HG03108 (cell line): ENCODE results near the gene IMMP2L.

Experiments used
- ATAC-seq: cut with Tn5 transposase; IDR thresholded peaks from one replicate; pipeline ENCODE4 v1.9.1; 2021; ENCODE audit warnings: moderate library complexity; ENCODE audit not compliant: unreplicated experiment

IMMP2L gene

DNA sequence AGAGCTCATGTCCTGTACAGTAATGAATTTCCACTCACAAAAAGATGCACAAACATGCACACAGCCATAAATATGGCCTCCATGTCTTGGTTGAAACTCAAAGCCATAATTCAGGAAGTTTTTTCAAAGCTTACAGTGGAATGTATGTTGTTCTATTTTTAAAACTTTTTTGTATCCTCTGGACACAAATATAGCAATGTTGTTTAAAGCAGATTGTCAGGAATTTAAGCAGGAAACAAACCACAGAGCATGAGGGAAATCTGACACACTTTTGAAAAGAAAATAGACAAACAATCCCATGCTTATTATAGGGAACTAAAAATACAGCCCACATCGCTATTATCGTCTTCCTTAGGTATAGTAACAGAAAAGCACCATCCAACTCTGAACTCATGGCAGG lies 449.9 kb downstream of the IMMP2L start:
- ATAC-seq: no peak

DNA sequence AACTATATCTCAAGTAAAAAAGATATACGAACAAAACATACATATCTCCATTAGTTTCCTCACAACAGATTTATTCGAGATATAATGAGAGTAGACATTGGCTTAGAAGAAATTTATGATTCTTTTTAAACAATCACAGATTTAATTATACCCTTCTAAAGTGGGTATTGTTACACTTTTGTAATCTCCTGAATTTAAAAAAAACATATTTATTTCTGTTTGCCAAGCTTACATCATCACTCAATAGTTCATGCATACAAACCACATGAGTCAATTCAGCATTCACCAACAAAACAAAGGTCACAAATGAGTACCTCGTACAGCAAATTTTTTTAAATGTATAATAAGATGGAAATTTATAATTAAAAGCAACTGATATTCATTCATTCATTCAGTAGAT lies 453.8 kb downstream of the IMMP2L start:
- ATAC-seq: no peak

DNA sequence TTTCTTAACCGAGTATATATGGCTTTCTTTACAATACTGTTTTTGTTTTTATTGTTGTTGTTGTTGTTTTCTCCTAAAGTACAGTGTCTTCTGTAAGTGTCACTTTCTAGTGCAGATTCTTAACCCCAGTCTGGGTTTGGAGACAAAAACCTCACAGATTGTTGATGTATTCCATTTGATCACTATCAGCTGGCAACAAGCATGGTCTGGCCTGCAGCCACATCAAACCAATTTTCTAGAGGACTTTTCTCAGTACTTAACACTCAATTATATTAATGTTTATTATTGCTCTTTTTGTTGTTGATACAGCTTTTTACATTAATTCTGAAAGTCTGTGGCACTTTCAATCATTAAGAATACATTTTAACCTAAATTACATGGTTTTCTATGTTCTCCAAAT lies 454.3 kb downstream of the IMMP2L start:
- ATAC-seq: no peak

DNA sequence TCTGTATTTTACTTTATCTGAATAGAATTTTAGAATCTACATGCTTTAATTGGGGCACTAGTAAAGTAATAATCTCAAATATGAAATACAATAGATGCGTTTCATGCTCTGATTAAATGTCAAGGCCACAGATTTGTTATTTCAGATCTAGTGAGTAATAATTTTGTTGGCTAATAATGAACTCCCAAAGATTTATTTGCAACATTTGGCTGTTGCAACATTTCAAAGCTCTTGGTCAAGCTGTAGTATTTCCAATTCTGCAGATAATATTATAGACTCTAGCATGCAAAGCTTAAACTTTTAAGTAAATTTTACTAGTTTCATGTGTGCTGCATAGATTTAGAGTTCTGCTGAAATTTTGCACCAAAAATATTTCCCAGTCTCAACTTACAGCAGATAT lies 454.7 kb downstream of the IMMP2L start:
- ATAC-seq: no peak

DNA sequence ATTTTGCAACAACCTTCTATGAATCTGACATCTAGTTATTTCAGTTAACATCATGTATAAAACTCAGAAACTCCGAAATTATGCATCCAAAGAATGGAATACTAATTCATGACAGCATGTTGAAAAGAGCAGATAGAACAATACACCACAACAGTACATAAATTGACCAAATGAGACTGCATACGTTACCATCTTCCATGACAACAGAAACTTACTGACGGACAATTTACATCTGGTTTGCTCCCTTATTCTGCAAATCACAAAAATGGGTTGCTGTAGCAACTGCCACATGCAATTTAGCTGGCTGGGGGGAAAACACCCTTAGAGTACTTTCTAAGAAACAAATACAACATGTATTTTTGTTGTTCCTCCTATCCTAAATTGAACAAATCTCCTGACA lies 457.0 kb downstream of the IMMP2L start:
- ATAC-seq: no peak

DNA sequence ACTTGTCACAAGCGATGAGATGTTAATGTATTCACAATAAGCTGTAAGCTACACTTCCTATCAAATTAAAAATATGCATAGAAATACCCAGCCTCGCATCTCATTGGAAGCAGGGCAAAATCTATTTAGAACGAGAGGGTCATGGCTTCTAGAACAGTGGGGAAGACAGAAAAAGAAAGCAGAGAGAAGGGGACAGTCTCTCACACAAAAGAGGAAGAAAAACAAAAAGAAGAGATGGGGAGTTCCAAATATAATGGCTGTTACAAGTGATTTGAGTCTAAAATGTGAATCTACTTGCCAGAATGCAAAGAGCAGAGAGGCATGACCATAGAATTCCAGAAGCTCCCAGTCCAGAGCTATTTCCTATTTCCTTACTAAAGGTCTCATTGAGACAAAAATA lies 457.6 kb downstream of the IMMP2L start:
- no peak for ATAC-seq

DNA sequence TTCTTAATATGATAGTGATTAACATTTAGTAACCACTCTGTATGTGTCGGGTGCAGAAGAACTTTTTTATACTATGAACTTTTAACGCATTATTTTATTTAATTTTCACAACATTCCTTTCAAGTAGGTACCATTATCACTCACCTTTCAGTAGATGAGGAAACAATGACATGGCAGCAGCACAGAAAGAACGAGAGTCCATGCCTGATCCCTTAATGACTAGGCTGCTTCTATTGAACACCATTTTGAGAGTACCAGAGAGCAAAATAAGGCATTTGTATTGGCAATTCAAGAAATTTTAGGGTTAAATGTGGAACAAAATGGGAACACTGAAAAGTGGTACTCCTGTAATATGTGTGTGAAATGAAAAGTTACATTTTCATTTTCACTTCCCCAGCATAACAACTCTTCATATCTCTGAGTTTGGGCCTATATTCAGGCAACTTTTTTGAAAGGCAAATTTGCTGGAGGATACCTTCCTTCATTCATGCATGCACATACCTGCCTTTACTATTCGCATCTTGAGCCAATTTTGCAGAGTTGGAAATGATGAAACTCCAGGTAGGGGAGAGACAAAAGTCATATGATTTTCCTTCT lies 458.5 kb downstream of the IMMP2L start:
- ATAC-seq: peak; percentile 53

DNA sequence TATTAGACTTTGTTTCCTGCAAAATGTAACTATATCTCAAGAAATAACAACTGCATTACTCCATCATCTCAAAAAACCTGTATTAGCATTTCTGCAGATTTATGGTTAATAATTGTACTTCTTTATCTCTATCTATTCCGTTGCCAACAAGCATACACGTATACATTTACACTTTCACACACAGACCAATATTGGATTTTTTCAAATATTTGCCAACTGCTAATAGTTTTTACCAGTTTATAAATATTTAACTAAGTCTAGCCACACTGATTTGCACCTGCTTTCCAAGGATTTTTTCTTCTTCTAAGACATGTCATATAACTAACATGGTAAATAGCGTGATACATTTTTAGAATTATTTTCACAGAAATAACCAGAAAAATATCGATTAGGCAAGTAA lies 459.2 kb downstream of the IMMP2L start:
- no peak for ATAC-seq

DNA sequence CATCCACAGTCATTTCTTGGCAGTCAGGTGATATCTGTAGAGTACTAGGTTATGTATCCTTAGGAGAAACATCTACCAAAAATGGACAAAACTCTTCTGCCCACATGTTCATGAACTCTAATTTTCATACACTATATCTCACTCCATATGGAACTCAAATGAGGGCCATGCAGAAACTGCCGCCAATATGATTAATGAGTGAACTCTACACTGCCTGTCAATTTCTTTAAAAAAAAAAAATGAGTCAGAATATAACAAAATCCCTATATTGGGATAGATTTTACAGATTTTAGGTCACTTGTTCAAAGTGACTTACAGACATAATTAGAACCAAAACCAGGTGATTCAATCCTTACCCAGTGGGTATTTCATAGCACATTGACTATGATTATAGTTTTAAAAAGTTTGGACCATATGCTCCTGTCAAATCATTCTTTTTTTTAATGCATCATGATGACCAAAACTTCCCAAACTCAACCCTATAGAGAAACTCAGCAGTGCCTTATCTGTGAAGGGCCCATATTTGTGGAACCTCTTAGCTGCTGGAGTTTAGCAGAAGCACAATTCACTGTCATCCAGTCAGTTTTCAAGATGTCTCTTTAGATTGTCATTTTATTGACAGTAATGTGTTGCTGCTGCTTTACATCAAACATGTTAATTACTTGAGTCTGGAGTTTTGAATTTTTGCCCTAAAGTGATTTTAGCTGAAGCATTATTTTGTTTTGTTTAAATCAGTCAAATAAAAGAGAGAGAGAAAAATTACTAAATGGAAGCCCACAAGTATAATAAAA lies 460.2 kb downstream of the IMMP2L start:
- no peak for ATAC-seq

DNA sequence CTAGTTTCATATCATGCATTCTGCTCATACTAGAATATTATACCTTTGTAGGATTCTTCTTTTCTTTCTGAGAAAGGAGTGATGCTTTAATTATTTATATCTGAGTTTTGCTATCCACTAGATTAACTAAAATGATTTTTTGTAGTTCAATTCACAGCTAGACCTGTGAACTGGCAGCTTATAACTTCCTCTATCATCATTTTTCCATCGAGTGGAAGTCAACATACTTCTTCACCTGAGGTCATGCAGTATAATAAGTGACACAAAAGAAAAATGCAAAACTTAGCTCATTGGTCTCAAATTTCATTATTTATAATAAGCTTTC lies 463.4 kb downstream of the IMMP2L start:
- no peak for ATAC-seq

DNA sequence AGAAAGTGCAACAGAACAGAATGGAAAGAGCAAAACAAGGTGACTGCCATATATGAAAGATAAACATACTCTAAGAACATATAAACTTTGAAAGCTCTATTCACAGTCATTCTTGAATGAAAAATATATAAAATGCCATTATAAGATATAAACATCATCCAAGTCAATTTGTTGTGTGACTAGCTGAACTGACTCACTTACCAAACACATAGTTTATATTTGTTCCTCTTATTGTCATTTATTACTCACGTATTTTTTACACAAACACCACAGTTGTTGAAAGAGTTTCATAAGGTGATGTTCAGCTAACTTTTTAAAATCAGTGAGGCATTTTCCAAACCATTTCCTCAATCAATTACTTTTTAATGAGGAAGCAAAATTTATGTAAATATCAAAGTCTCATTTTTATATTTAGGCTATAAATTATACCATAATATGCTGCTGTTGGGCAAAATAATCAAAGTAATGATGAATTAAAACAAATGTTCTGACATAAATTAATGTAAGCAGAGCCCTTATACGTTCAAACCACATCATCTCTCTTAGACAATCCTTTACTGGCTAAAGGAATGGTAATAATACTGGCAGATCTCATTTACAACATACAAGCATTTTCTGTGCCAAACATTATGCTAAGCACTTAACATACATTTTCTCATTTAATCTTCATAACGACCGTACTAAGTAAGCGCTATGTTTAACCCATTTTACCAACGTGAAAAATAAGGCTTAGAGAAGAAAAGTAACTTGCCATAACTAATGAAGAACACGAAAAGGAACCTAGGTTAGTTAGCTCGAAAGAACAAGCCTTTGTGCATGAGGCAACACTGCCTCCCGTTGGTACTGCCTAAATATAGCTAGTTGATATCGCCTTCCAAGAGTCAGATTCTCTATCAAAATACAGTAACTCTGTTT lies 464.0 kb downstream of the IMMP2L start:
- peak; percentile 63 for ATAC-seq

DNA sequence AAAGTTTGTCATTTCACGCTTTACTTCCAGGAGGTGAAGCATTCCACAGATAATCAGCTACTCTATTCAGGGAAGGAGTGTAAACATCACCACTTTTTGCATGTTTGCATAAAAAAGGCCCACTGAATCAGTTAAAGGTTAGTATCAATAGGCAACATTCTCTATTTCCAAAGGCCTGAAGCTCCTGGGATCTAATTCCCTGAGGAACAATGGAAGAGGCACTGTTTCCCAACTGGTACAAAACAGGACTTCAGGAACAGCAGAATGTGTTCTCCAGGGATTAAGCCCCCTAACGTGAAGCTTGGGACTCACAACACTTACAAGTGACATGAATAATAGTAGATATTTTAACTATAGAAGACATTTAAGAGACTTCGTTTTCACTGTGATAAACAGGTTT lies 465.3 kb downstream of the IMMP2L start:
- ATAC-seq: no peak

DNA sequence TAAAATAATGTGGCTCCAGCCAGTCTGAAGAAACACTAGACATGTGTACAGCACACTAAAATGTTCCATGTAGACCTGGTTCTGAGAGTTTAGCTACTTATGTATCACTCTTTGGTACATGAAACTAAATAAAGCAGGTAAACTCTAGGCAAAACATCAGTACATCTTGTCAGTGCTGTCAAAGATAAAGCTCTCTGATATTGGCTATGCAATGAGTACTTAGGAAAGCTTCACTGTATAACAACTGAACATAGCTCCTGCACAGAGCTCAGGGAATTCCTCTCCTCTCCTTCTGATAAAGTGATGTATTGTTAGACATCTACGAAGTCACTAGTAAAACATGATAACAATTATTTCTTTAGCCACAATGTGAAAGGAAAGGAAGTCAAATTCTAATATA lies 467.9 kb downstream of the IMMP2L start:
- no peak for ATAC-seq

DNA sequence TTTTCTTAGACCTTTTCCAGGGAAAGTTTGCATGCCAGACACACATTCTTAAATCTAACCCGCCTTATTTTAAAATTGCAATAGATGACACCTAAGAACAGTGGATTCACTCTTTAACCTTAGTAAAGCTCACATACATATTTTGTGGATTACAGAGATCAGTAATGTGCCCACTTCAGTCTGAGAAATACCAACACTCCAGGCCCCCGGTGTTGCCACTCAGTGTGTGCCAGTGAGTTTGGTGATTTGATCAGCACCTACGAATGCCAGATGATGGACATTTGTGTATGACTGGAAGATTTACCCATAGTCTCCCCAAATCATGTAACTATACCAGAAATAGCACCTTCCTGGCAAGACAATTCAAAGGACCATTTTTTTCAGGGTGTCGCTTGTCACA lies 468.8 kb downstream of the IMMP2L start:
- ATAC-seq: no peak

DNA sequence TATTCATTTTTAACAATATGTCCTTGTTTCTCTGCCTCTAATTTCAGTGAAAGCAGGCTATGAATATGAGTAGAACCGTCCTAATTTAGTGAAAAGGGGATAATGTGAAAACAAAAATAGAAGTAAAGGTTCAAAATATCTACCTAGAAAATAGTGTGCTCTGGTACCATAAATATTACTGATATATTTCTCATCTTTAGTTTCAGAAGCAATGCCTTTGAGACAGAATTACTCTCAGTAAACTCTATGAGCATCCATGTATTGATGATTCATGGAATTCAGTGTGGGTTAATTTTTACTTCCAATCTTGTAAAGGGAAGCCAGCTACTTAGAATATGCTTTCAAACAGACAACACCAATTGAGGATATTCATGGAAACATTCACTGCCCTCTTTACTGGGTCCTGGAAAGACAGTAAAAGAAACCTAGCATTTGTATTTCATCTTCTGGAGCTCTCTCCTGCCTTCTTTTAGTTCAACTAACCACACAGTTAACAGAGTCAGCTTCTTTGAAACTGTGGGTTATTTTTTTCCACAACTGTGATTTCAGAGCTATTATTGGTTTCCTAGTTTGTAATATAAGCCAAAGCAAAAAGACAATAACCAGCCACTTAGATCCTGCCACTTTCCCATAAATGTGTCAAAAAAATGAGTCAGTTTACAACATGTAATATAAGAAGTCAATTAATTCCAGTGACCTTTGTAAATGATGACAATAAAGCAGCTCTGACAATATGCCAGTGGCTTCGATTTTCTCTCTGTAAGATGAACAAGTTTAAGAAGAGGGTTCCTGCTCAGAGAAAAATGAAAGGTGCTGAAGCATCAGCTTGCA lies 469.7 kb downstream of the IMMP2L start:
- peak; percentile 48 for ATAC-seq

DNA sequence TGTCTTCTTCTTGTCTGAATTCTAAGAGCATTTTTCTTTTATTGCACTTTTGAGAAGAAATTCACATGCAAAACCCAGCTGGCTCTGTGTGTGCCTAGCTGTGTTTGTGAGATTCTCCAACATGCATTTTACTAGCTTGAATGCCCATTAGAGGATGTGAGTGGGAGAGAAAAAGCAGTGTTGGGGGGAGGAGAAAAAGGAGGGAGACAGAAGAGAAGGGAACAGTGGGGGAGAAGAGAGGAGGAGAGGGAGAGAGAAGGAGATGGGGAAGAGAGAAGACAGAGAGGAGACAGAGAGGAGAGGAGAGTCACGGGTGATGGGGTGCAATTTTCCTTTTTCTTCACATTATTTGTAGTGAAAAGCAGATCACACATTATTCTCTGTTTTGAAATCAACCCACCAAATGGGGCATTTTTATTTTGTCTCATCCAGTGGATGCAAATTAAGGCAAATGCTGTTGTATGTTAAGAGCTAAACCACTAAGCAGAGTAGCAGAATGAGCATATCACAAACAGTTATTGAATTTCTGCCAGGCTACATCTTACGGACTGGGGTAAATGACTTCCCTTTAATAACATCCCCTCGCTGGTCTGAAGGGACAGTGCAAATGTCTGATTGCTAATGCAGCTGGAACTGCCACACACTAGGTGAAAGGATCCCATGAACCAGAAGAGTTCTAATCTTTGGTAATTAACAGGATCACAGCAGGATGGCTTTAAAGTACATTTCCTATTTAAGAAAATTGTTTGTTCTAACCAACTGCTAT lies 470.5 kb downstream of the IMMP2L start:
- ATAC-seq: no peak

DNA sequence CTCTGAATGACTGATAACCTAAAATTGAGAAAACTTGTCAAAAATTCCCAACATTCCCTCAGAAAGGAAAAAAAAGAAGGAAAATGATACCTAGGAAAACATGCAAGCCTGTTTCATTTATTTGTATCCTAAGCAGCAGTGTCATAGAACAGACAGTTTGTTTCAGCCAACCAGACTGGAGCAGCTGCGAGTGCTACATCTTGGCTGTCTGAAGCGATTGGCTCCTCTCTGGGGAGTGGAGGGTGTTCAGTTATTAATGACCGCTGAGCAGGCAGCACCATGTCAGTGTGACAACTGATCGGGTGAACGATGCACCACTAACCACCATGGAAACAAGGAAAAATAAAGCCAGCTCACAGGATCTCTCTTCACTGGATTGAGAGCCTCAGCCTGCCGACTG lies 471.4 kb downstream of the IMMP2L start, which contains the start of gene LRRN3:
TSS of gene LRRN3 (plus strand) at position 282 of the 400 bp plus-strand sequence. CDS start 31,646 bp downstream, outside the sequence.
- no peak for ATAC-seq

DNA sequence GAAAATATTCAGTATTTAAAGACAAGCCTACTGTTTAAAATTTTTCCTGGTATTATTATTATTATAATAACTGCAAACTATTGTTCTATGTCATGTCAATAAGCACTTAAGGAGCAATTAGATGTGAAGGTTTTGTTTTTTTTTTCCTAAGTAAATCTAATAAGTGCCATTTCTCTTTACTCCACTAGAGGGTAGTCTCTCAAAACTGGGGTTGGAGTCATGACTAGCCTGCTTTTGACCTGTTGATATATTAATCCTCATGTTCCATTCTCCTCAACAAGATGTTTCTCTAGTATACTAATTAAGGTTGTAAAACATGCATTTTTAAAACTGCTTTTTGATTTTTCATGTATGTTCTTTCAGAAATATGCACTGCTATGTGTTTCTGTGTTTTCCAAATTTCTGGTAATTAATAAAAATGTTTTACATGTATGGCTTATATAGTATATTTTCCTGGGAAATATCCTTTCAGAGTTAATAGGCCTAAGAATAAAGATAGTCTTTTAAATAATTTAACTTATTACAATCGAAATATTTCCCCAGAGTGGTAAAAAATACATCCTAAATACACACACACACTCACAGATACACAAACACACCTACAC lies 472.4 kb downstream of the IMMP2L start:
- ATAC-seq: peak; percentile 33

DNA sequence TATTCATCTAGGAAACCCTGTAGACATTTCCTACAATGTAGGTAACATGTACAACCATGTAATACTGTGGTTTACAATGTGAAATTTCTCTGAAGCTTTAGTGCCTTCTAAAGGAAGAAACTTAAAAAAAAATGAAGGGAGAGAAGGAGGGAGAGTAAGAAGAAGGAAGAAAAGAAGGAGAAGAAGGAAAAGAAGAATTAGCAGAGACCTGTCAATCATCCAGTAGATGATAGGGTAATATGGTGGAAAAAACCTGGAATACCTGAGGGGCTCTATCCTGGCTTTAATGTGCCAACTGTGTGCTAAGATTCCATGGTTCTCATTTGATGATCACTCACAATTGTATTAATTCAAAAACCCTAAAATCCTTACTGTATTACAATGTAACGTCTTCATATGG lies 474.0 kb downstream of the IMMP2L start:
- no peak for ATAC-seq

DNA sequence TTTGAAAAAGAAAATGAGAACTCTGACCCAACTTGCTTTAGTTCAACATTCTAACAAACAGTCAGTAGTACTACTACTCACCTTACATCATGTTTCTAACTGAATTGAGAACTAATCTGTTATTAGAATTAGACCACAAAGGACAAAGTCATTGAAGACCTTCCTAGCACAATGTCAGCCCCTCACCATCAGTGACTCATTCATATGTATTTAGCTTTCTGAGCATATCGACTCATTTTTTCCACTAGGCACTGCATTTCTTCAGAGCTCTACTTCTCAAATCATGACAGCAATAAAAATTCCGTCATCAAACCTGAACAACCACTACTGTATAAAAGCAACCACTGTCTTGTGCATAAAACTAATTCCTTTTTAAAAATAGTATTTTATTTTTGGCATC lies 475.8 kb downstream of the IMMP2L start:
- ATAC-seq: no peak
